ENCODE measurements around the gene HECTD4.
A peak's percentile ranks its signal among the peaks of the same experiment; 100 is the strongest.
"Not testable (repeated sequence)": the region's sequence is repeated elsewhere in the genome, so short reads cannot be mapped to it uniquely, and the experiment has no call there.

HECTD4 gene

GRCh38 chr12:112121780-112122565 is 260.3 kb downstream of the HECTD4 start:
- peak; percentile 49 for DNase-seq (ENCODE audit: low spot score)

- DNase-seq (ENCODE audit: low spot score), result no peak
Measured at GRCh38 chr12:112117685-112118084, 264.5 kb downstream of the HECTD4 start.

GRCh38 chr12:112116232-112117060 is 265.8 kb downstream of the HECTD4 start:
- DNase-seq (ENCODE audit: low spot score), result peak; percentile 96

- DNase-seq (ENCODE audit: low spot score), result no peak
Measured at GRCh38 chr12:112115259-112116045, 266.8 kb downstream of the HECTD4 start.

GRCh38 chr12:112112409-112113133 is 269.7 kb downstream of the HECTD4 start:
- DNase-seq (ENCODE audit: low spot score), result no peak

GRCh38 chr12:112111931-112112330 is 270.3 kb downstream of the HECTD4 start:
- peak; percentile 51 for DNase-seq (ENCODE audit: low spot score)

- DNase-seq (ENCODE audit: low spot score), result not testable (repeated sequence)
Measured at GRCh38 chr12:112110787-112111662, 271.2 kb downstream of the HECTD4 start.

Data from pons (tissue), 1 donor.